Osteoblast (primary cell): ENCODE measurements around the gene AGAP9. TPM values are rescaled to one million over a fixed set of nuclear protein-coding genes. Genes with fewer than 3 reads are reported as not detected.
"Not testable (repeated sequence)": the region's sequence is repeated elsewhere in the genome, so short reads cannot be mapped to it uniquely, and the experiment has no call there.

Experiments
- DNase-seq: peaks from one replicate; pipeline ENCODE4 v3.0.0; 2011; ENCODE audit warnings: low spot score, mixed read lengths; ENCODE audit not compliant: insufficient read length; ENCODE audit errors: missing footprints
- H2AFZ ChIP-seq: 2 replicates; pipeline ENCODE4 v1.6.0; 2011; ENCODE audit warnings: mild to moderate bottlenecking, low read length
- H3K27ac ChIP-seq: 2 replicates; pipeline ENCODE4 v1.5.1; 2011; ENCODE audit warnings: mild to moderate bottlenecking, low read depth, low read length, moderate library complexity
- H3K27me3 ChIP-seq: 2 replicates; pipeline ENCODE4 v1.6.0; 2012; ENCODE audit warnings: mild to moderate bottlenecking, control low read depth, inconsistent platforms, low read length, moderate library complexity; ENCODE audit not compliant: insufficient read depth
- H3K36me3 ChIP-seq: 2 replicates; pipeline ENCODE4 v1.5.1; 2011; ENCODE audit warnings: mild to moderate bottlenecking, low read length, control low read depth, moderate library complexity; ENCODE audit not compliant: insufficient read depth
- H3K4me1 ChIP-seq: 2 replicates; pipeline ENCODE4 v1.5.1; 2011; ENCODE audit warnings: mild to moderate bottlenecking, low read length, control low read depth, moderate library complexity; ENCODE audit not compliant: insufficient read depth
- H3K4me2 ChIP-seq: 2 replicates; pipeline ENCODE4 v1.6.0; 2011; ENCODE audit warnings: mild to moderate bottlenecking, low read length; ENCODE audit not compliant: insufficient read depth
- H3K4me3 ChIP-seq: fragments of 200-600 bp; sonication (generic); 3 replicates; pipeline ENCODE4 v1.5.1; 2012; ENCODE audit warnings: mild to moderate bottlenecking, low read length, inconsistent platforms; ENCODE audit not compliant: insufficient read depth
- H3K79me2 ChIP-seq: 2 replicates; pipeline ENCODE4 v1.6.0; 2012; ENCODE audit warnings: mild to moderate bottlenecking, low read length, control low read depth, inconsistent platforms; ENCODE audit not compliant: insufficient read depth
- H3K9me3 ChIP-seq: 2 replicates; pipeline ENCODE4 v1.5.1; 2011; ENCODE audit warnings: low read depth, low read length, control low read depth
- H4K20me1 ChIP-seq: 2 replicates; pipeline ENCODE4 v1.6.0; 2012; ENCODE audit warnings: mild to moderate bottlenecking, low read length, control low read depth; ENCODE audit not compliant: insufficient read depth
- total RNA-seq: library from RNA; depleted of rRNA; stranded (reverse); fragments of >200 nt; gene quantifications from 2 replicates; pipeline ENCODE4 v1.2.3, GENCODE V29; 2012
- TF ChIP-seq, protein P1 (sequence below): IDR thresholded peaks from 2 replicates; pipeline ENCODE4 v1.5.1; 2011; ENCODE audit warnings: mild to moderate bottlenecking, low read depth, low read length, moderate library complexity; ENCODE audit errors: extremely low read depth

The AGAP9 gene
- total RNA-seq, 1 donor = 6.2 TPM

DNA sequence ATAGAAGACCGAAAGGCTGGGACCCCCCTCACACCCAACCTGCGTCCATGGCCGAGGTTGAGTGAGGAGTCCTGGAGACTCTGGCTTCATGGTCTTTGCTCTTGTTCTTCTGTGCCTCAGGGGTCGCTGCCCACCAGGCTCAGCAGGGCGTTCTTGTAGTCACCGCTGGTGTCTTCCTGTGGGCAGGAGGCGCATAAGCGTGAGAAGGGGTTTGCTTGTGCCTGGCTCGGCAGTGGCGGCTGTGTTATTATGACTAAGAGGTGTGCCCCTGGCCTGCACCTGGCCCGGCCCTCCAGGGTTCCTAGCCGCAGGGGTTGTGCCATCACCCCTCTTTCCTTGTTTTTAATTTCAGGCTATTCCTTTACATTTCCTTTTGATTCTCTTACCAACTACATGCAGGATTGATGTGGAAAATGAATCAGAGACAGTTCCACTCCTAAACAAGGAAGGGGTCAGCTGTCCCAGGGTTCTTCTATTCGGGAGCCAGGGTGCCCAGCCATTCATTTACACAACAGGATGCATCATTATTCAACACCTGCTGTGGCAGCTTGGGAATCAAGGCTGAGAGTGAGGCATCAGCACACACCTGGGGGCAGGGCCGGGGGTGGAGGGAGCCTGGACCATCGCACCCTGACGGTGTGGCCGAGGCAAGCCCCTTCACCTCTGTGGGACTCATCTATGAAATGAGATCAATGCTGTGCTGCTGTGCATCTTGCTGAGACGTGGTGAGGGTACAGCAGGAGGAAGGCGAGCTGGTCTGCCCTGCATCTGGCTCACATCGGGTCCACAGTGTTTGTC is 54.5 kb downstream of the AGAP9 start:
- H3K36me3 ChIP-seq, H3K9me3 ChIP-seq, H3K4me1 ChIP-seq, H4K20me1 ChIP-seq, H3K27me3 ChIP-seq, H3K4me2 ChIP-seq, DNase-seq, H3K79me2 ChIP-seq, H3K4me3 ChIP-seq, H2AFZ ChIP-seq, H3K27ac ChIP-seq: not testable (repeated sequence)

- H3K36me3 ChIP-seq, H3K4me2 ChIP-seq, H3K27me3 ChIP-seq, DNase-seq, H3K4me3 ChIP-seq, H2AFZ ChIP-seq, H4K20me1 ChIP-seq, H3K9me3 ChIP-seq, H3K79me2 ChIP-seq, H3K4me1 ChIP-seq, H3K27ac ChIP-seq: not testable (repeated sequence)
These were observed 55.5 kb downstream of the AGAP9 start for GRCh38 chr10:47467957-47468356.

DNA sequence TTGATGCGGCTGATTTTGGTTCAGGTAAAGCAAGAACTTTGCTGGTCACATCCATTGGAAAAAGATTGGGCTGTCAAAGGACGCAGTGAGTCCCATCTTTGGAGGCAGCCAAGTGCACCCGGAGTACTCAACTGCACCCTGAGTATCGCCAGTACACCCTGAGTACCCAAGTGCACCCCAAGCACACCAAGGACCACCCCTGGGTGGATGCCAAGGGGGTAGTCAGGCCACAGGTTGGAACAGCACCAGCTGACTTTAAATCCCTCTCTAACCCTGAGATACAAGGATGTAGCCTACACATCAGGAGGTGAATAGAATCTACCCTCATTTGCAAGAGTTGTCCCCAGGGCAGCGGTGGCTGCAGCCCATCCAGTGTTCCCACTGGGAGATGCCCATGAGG is 56.0 kb downstream of the AGAP9 start:
- not testable (repeated sequence) for H3K27me3 ChIP-seq, H3K4me3 ChIP-seq, H3K4me2 ChIP-seq, H2AFZ ChIP-seq, H3K36me3 ChIP-seq, H3K27ac ChIP-seq, H3K4me1 ChIP-seq, DNase-seq, H4K20me1 ChIP-seq, H3K79me2 ChIP-seq, H3K9me3 ChIP-seq

GRCh38 chr10:47465216-47465917 is 58.1 kb downstream of the AGAP9 start:
- not testable (repeated sequence) for H3K27ac ChIP-seq, H3K79me2 ChIP-seq, H3K36me3 ChIP-seq, H3K27me3 ChIP-seq, DNase-seq, H3K4me1 ChIP-seq, H3K4me2 ChIP-seq, H4K20me1 ChIP-seq, H3K9me3 ChIP-seq, H3K4me3 ChIP-seq, H2AFZ ChIP-seq

DNA sequence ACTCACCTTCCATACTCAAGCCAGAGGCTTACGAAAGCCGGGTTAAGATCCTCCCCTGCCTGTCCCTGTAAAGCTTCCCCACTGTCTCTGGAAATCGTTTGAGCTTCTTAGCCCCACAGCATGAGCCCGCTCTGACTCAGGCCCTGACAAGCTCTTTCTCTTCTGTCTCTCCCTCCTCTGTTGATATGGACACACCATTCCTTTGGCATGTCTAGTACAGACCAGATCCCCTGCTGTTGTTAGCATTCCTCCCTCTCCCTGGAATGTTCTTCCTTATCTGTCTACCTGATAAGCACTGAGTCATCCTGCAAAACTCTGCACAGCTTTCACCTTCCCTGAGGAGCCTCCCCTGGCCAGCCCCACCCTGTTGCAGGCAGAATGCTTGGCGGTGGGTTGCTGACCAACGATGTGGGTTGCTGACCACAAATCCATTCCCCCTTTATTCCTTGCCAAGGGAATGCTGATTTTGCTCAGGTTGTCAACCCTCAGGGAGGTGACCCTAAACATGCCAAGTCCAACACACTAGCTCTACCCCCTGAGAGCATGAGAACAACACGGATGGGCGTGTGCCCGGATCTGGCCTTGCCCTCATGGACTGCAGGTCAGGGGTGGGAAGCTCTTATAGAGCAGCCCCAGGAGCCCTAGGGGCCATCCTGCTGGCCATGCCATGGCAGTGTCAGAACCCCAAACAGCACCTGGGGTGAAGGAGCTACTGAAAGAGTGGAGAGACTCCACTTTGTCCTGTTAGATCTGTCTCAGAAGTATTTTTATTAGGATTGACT is 60.7 kb downstream of the AGAP9 start:
- H3K36me3 ChIP-seq, H3K27me3 ChIP-seq, H3K4me3 ChIP-seq, H3K27ac ChIP-seq, DNase-seq, H3K4me2 ChIP-seq, H3K9me3 ChIP-seq, H2AFZ ChIP-seq, H3K79me2 ChIP-seq, H4K20me1 ChIP-seq, H3K4me1 ChIP-seq: not testable (repeated sequence)

- not testable (repeated sequence) for DNase-seq, H3K36me3 ChIP-seq, H3K4me1 ChIP-seq, H2AFZ ChIP-seq, H3K27me3 ChIP-seq, H3K79me2 ChIP-seq, H3K9me3 ChIP-seq, H4K20me1 ChIP-seq
- TF ChIP-seq, protein P1, sequence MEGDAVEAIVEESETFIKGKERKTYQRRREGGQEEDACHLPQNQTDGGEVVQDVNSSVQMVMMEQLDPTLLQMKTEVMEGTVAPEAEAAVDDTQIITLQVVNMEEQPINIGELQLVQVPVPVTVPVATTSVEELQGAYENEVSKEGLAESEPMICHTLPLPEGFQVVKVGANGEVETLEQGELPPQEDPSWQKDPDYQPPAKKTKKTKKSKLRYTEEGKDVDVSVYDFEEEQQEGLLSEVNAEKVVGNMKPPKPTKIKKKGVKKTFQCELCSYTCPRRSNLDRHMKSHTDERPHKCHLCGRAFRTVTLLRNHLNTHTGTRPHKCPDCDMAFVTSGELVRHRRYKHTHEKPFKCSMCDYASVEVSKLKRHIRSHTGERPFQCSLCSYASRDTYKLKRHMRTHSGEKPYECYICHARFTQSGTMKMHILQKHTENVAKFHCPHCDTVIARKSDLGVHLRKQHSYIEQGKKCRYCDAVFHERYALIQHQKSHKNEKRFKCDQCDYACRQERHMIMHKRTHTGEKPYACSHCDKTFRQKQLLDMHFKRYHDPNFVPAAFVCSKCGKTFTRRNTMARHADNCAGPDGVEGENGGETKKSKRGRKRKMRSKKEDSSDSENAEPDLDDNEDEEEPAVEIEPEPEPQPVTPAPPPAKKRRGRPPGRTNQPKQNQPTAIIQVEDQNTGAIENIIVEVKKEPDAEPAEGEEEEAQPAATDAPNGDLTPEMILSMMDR = peak; percentile 15
- Histone ChIP-seq H3K27ac (peak overlapping the region; percentile 28), H3K4me3 (peak overlapping the region; percentile 39), H3K4me2 (peak overlapping the region; percentile 39)
These were observed 62.2 kb downstream of the AGAP9 start for GRCh38 chr10:47461261-47461687.
